ENCODE data around the gene CENPB. TPM values are rescaled to one million over a fixed set of nuclear protein-coding genes. Genes with fewer than 3 reads are reported as not detected.

The CENPB gene
- total RNA-seq, 1 donor from 2014 or later, result 87.4 TPM

DNA sequence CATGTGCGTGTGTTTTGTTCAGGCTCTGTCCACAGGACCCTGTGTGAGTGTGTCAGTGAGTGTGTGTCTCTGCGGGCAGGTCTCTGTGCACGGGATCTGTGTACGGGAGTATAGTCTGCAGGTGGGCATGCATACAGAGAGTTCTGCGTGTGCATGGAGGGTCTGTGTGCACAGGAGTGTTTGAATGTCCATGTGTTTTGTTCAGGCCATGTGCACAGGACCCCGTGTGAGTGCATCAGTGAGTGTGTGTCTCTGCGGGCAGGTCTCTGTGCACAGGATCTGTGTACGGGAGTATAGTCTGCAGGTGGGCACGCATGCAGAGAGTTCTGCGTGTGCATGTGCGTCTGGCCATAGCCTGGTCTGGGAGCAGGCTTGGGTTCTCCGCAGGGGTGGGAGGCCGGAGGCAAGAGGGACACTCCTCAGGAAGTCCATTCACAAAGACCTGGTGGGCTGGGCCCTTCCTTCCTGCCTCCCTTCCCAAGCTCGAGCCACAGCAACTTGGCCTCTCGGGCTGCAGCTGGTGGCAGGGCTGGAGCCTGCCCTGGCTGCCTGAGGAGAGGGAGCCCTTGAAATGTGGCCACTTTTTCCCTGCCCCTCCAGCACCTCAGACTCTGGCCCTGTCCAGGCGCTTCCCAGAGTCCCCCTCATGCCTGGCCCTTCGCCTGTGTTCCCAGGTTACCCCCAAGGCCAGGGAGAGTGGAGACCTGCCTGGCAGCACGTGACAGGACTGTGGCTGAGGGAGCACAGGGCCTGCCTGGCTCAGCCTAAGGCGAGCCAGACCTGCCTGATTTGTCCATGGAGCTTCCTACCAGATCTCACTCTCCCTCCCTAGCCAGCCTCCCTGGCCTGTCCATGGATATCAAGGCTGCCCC, 47.2 kb downstream of the CENPB start:
- peaks cover 2% of the 10 kb centered on the region for H3K27me3 ChIP-seq (ENCODE audit: control insufficient read depth, insufficient read depth, low read length)
- TF ChIP-seq, protein P1, sequence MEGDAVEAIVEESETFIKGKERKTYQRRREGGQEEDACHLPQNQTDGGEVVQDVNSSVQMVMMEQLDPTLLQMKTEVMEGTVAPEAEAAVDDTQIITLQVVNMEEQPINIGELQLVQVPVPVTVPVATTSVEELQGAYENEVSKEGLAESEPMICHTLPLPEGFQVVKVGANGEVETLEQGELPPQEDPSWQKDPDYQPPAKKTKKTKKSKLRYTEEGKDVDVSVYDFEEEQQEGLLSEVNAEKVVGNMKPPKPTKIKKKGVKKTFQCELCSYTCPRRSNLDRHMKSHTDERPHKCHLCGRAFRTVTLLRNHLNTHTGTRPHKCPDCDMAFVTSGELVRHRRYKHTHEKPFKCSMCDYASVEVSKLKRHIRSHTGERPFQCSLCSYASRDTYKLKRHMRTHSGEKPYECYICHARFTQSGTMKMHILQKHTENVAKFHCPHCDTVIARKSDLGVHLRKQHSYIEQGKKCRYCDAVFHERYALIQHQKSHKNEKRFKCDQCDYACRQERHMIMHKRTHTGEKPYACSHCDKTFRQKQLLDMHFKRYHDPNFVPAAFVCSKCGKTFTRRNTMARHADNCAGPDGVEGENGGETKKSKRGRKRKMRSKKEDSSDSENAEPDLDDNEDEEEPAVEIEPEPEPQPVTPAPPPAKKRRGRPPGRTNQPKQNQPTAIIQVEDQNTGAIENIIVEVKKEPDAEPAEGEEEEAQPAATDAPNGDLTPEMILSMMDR (IDR thresholded peaks at IDR 0.05; ENCODE audit: insufficient read depth, low read length, severe bottlenecking), result no peak
- FAIRE-seq, result no peak
- no peak overlapping the region for H3K4me3 ChIP-seq (ENCODE audit: low read depth, low read length)
- no peaks in the 10 kb centered on the region for H3K36me3 ChIP-seq (ENCODE audit: control insufficient read depth, insufficient read depth, low read length)
- DNase-seq (ENCODE audit: low read depth), result no peak

DNA sequence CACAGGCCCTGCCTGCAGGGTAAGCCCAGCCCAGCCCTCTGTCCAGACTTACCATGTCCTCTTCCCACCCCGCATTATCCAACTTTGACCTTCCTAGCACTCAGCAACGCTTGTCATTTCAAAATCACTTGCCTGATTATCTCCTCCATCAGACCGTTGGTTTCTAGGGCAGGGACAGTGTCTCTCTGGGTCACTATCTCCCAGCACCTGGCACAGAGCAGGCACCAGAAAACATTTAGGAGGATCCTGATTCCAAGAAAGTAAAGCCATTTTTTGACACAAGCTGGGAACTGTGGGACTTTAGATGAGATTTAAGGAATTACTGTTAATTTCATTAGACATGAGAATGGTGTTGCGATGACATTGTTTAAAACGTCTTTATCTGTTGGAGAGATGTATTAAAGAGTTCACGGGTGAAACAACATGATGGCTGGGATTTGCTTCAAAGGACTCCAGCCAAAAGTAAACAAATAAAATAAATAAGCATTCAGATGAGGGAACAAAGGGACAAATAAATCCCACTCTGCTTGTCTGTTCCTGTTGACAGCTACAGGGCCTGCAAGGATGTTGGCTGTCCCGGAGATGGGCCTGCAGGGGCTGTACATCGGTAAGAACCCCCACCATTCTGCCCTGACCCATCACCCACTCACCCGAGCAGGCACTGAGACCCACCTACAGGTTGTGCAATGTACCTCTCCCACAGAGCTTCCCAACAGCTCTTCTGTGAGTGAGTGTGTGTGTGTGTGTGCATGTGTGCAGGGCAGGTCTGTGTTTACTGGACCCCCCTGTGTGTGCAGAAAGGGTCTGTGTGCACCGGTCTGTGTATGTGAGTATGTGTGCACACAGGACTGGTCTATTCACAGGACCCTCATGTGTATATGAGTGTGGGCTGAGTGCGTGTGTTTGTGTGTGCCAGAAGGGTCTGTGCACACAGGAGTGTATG, 48.2 kb downstream of the CENPB start:
- Histone ChIP-seq H3K27me3 (ENCODE audit: control insufficient read depth, insufficient read depth, low read length) (peaks cover 3% of the 10 kb centered on the region), H3K4me3 (ENCODE audit: low read depth, low read length) (no peak overlapping the region), H3K36me3 (ENCODE audit: control insufficient read depth, insufficient read depth, low read length) (no peaks in the 10 kb centered on the region)
- DNase-seq (ENCODE audit: low read depth), result no peak
- FAIRE-seq, result peak; percentile 89
- TF ChIP-seq, protein P1 (IDR thresholded peaks at IDR 0.05; ENCODE audit: insufficient read depth, low read length, severe bottlenecking), result no peak

DNA sequence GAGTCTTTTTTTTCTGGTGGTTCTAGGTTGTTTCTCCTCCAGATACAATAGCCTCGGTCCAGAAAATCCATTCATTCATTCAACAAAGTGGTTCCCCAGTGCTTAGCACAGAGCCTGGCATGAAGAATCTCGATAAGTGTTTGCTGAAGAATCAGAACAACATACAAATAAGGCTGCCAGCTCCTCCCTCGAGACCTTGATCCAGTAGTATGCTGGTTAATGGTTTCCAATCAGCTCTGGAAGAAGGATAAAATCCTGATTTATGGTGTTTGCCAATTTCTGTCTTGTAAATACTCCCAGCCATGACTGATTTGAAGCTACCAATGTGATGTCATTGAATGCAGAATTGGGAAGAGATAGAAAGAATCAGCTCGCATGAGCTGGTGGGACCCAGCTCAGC, 50.8 kb downstream of the CENPB start:
- Histone ChIP-seq H3K27me3 (ENCODE audit: control insufficient read depth, insufficient read depth, low read length) (peaks cover 3% of the 10 kb centered on the region), H3K36me3 (ENCODE audit: control insufficient read depth, insufficient read depth, low read length) (no peaks in the 10 kb centered on the region), H3K4me3 (ENCODE audit: low read depth, low read length) (no peak overlapping the region)
- DNase-seq (ENCODE audit: low read depth) (no peak), FAIRE-seq (peak; percentile 32)
- TF ChIP-seq, protein P1 (IDR thresholded peaks at IDR 0.05; ENCODE audit: insufficient read depth, low read length, severe bottlenecking), result no peak

DNA sequence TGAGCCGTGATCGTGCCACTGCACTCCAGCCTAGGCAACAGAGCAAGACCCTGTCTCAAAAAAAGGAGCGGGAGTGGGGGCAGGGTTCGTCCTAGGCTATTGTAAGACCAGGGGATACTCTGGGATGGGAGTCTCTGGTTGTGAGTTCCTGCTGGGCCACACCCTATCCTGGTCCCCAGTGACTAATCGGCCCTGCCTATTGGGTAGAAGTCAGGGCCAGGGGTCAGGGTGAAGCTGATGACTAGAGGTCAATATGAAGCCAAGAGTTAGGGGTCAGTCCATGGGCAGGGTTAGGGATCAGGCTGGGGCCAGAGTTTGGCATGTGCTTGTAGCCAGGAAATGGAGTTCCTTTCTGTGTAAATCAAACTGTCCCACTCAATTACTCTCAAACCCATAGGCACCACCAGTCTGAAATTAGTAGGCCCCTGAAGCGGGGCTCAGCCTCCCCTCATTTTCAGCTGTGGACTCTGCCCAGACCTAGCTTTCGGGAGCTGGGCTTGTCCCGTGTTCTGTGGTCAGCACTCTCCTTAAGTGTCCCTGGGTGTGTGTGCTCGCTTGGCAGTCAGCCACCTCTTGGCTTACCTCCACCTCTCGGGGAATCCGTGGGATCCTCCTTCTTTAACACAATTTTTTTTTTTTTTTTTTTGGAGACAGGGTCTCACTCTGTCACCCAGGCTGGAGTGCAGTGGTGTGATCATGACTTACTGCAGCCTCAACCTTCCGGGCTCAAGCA, 52.3 kb downstream of the CENPB start:
- Histone ChIP-seq H3K27me3 (ENCODE audit: control insufficient read depth, insufficient read depth, low read length) (peaks cover 2% of the 10 kb centered on the region), H3K36me3 (ENCODE audit: control insufficient read depth, insufficient read depth, low read length) (no peaks in the 10 kb centered on the region), H3K4me3 (ENCODE audit: low read depth, low read length) (no peak overlapping the region)
- no peak for DNase-seq (ENCODE audit: low read depth)
- TF ChIP-seq, protein P1 (IDR thresholded peaks at IDR 0.05; ENCODE audit: insufficient read depth, low read length, severe bottlenecking), result no peak
- peak; percentile 13 for FAIRE-seq

Other genes starting within 250 kb of the CENPB start
- not detected in 2 replicates for gene GFRA4, start 123.3 kb downstream of the CENPB start, total RNA-seq
- gene ADAM33, start 104.7 kb downstream of the CENPB start, total RNA-seq, result under 0.01 and 0.53 TPM in 2 replicates
- not detected in 2 replicates for gene SIGLEC1, start 74.1 kb downstream of the CENPB start, total RNA-seq
- not detected in 2 replicates for gene HSPA12B, start 54.1 kb downstream of the CENPB start, total RNA-seq
- gene ADISSP, start 19.0 kb downstream of the CENPB start, total RNA-seq, result 15.0 and 15.4 TPM in 2 replicates
- under 0.01 TPM in 1 of 2 replicates, not detected in the other for gene SPEF1, start 5.3 kb downstream of the CENPB start, total RNA-seq
- gene CDC25B, start 9.6 kb upstream of the CENPB start, total RNA-seq, result 7.6 and 17.9 TPM in 2 replicates
- 9.5 and 12.4 TPM in 2 replicates for gene AP5S1, start 33.8 kb upstream of the CENPB start, total RNA-seq
- 9.7 and 9.9 TPM in 2 replicates for gene MAVS, start 60.1 kb upstream of the CENPB start, total RNA-seq
- gene PANK2, start 102.6 kb upstream of the CENPB start, total RNA-seq, result 29.7 and 40.3 TPM in 2 replicates
- gene RNF24, start 228.8 kb upstream of the CENPB start, total RNA-seq, result 1.3 and 2.3 TPM in 2 replicates

Measured in bronchial epithelial cell (primary cell).